Fibroblast of lung (primary cell): ENCODE data around the gene PACC1. TPM values are rescaled to one million over a fixed set of nuclear protein-coding genes. Genes with fewer than 3 reads are reported as not detected.

Experiments
- DNase-seq, 2 donors: peaks; one replicate each; pipeline versions ENCODE4 v3.0.0 to v3.0.0-alpha.2; 2010; ENCODE audit warnings: low read depth in 2 of 2
- H2AFZ ChIP-seq: 2 replicates; pipeline ENCODE4 v1.5.1; 2012; ENCODE audit warnings: low read length, control low read depth, inconsistent platforms
- H3K27ac ChIP-seq: 2 replicates; pipeline ENCODE4 v1.5.1; 2011; ENCODE audit warnings: low read length, control low read depth; ENCODE audit not compliant: insufficient read depth
- H3K27me3 ChIP-seq: 2 replicates; pipeline ENCODE4 v1.5.1; 2011; ENCODE audit warnings: mild to moderate bottlenecking, low read length; ENCODE audit not compliant: control insufficient read depth, insufficient read depth
- H3K36me3 ChIP-seq: 2 replicates; pipeline ENCODE4 v1.5.1; 2011; ENCODE audit warnings: low read length; ENCODE audit not compliant: control insufficient read depth, insufficient read depth
- H3K4me1 ChIP-seq: 2 replicates; pipeline ENCODE4 v1.5.1; 2011; ENCODE audit warnings: low read length; ENCODE audit not compliant: control insufficient read depth, insufficient read depth; ENCODE audit errors: extremely low read depth
- H3K4me2 ChIP-seq: 2 replicates; pipeline ENCODE4 v1.5.1; 2011; ENCODE audit warnings: low read length, control low read depth; ENCODE audit not compliant: insufficient read depth; ENCODE audit errors: extremely low read depth
- H3K4me3 ChIP-seq, 4 experiments: fragments of 200-600 bp in 1 of 4; sonication (generic) in 1 of 4; replicated peaks in 1 of 4; 2 replicates each; pipeline ENCODE4 v1.5.1; 2011 to 2016; ENCODE audit warnings: low read length in 4 of 4, low read depth in 3 of 4, mild to moderate bottlenecking in 3 of 4, control low read depth in 2 of 4, inconsistent platforms in 1 of 4, mixed read lengths in 1 of 4; ENCODE audit not compliant: insufficient read depth in 1 of 4; ENCODE audit errors: control extremely low read depth in 1 of 4
- H3K79me2 ChIP-seq: 2 replicates; pipeline ENCODE4 v1.5.1; 2012; ENCODE audit warnings: mild to moderate bottlenecking, low read length, inconsistent platforms; ENCODE audit not compliant: control insufficient read depth, insufficient read depth
- H3K9ac ChIP-seq: 2 replicates; pipeline ENCODE4 v1.5.1; 2011; ENCODE audit warnings: mild to moderate bottlenecking, low read length, control low read depth; ENCODE audit not compliant: insufficient read depth
- H3K9me3 ChIP-seq: 2 replicates; pipeline ENCODE4 v1.5.1; 2012; ENCODE audit warnings: low read depth, low read length; ENCODE audit not compliant: control insufficient read depth, insufficient read depth
- H4K20me1 ChIP-seq: 2 replicates; pipeline ENCODE4 v1.5.1; 2011; ENCODE audit warnings: low read length; ENCODE audit not compliant: control insufficient read depth, insufficient read depth; ENCODE audit errors: extremely low read depth
- CTCF ChIP-seq, 2 donors: IDR thresholded peaks in 1 of 2; conservative IDR thresholded peaks in 1 of 2; 1 replicate in 1 of 2; 2 replicates in 1 of 2; pipeline ENCODE4 v1.5.1; 2011 to 2012; ENCODE audit warnings: low read length in 2 of 2, control low read depth in 1 of 2, inconsistent platforms in 1 of 2, low read depth in 1 of 2, mild to moderate bottlenecking in 1 of 2
- EZH2 ChIP-seq: IDR thresholded peaks from 2 replicates; pipeline ENCODE4 v1.5.1; 2012; ENCODE audit warnings: low read length, control low read depth, mild to moderate bottlenecking; ENCODE audit errors: missing control alignments
- polyA plus RNA-seq, 2 donors: library from polyadenylated mRNA; depleted of rRNA in 1 of 2; stranded (reverse) in 1 of 2; unstranded in 1 of 2; fragments of >200 nt; gene quantifications; 2 replicates each; pipeline ENCODE4 v1.2.1, GENCODE V29; 2011 to 2012; ENCODE audit warnings: missing spikeins in 1 of 2
- total RNA-seq: library from RNA; depleted of rRNA; stranded (reverse); fragments of >200 nt; gene quantifications from 2 replicates; pipeline ENCODE4 v1.2.1, GENCODE V29; 2014

The PACC1 gene
- total and polyA plus RNA-seq, 2 donors (not counting 1 experiment from before 2014, with no cell fraction given) = 5.7 to 16.0 TPM

- H4K20me1 ChIP-seq = no peaks in the 10 kb centered on the region
- no peak overlapping the region for H2AFZ ChIP-seq
- H3K27me3 ChIP-seq = no peaks in the 10 kb centered on the region
- H3K36me3 ChIP-seq = no peaks in the 10 kb centered on the region
- H3K4me2 ChIP-seq = no peak overlapping the region
- H3K4me3 ChIP-seq = no peak overlapping the region
- no peak overlapping the region for H3K9ac ChIP-seq
- no peaks in the 10 kb centered on the region for H3K9me3 ChIP-seq
- no peak for DNase-seq
- no peak overlapping the region for H3K27ac ChIP-seq
- H3K79me2 ChIP-seq = peaks cover 6% of the 10 kb centered on the region
- no peaks in the 10 kb centered on the region for H3K4me1 ChIP-seq
- TF ChIP-seq EZH2 = no peak
- TF ChIP-seq CTCF (conservative IDR thresholded peaks at IDR 0.05 in 1 of 2, IDR thresholded peaks at IDR 0.05 in 1 of 2; ENCODE audit: low read depth in 1 of 2, low read length in 2 of 2) = no peak
These were observed 17.0 kb upstream of the PACC1 start for GRCh38 chr1:212431644-212432043.

- no peak for TF ChIP-seq EZH2
- TF ChIP-seq CTCF (conservative IDR thresholded peaks at IDR 0.05 in 1 of 2, IDR thresholded peaks at IDR 0.05 in 1 of 2; ENCODE audit: low read depth in 1 of 2, low read length in 2 of 2) = no peak
- no peak overlapping the region for H3K27ac ChIP-seq
These were observed 16.3 kb upstream of the PACC1 start for GRCh38 chr1:212430955-212431394.

GRCh38 chr1:212430416-212430815, 15.7 kb upstream of the PACC1 start:
- Histone ChIP-seq H4K20me1 (no peaks in the 10 kb centered on the region), H3K9ac (no peak overlapping the region), H3K36me3 (no peaks in the 10 kb centered on the region), H2AFZ (no peak overlapping the region), H3K79me2 (peaks cover 6% of the 10 kb centered on the region), H3K9me3 (no peaks in the 10 kb centered on the region), H3K4me2 (no peak overlapping the region), H3K4me3 (no peak overlapping the region), H3K27ac (no peak overlapping the region), H3K4me1 (no peaks in the 10 kb centered on the region), H3K27me3 (no peaks in the 10 kb centered on the region)
- TF ChIP-seq CTCF (conservative IDR thresholded peaks at IDR 0.05 in 1 of 2, IDR thresholded peaks at IDR 0.05 in 1 of 2; ENCODE audit: low read depth in 1 of 2, low read length in 2 of 2) = no peak
- no peak for TF ChIP-seq EZH2
- DNase-seq = peak; percentile 37 to 40

More at GRCh38 chr1:212430955-212431394, 16.3 kb upstream of the PACC1 start:
- DNase-seq = no peak
- no peak overlapping the region for H3K4me3 ChIP-seq
- H2AFZ ChIP-seq = no peak overlapping the region
- no peak overlapping the region for H3K9ac ChIP-seq
- H3K36me3 ChIP-seq = no peaks in the 10 kb centered on the region
- H3K79me2 ChIP-seq = peaks cover 6% of the 10 kb centered on the region
- no peak overlapping the region for H3K4me2 ChIP-seq
- no peaks in the 10 kb centered on the region for H3K27me3 ChIP-seq
- no peaks in the 10 kb centered on the region for H4K20me1 ChIP-seq
- H3K4me1 ChIP-seq = no peaks in the 10 kb centered on the region
- H3K9me3 ChIP-seq = no peaks in the 10 kb centered on the region
